Right lobe of liver (tissue), 6 donors: ENCODE data around the gene BEND6. TPM values are rescaled to one million over a fixed set of nuclear protein-coding genes. Genes with fewer than 3 reads are reported as not detected.

Experiments used
- ATAC-seq, 4 donors: fragments of 200-7000 bp; cut with Tn5 transposase; one replicate each; pipeline ENCODE4 v1.9.1; 2020; ENCODE audit warnings: mild to moderate bottlenecking in 4 of 4, moderate library complexity in 4 of 4
- DNase-seq, 3 donors: peaks; one replicate each; pipeline ENCODE4 v3.0.0-alpha.2; 2020
- H3K27ac ChIP-seq, 3 donors: fragments of 200-600 bp; one replicate each; pipeline ENCODE4 v1.8.0; 2022
- H3K27me3 ChIP-seq, 2 donors: fragments of 200-600 bp; one replicate each; pipeline ENCODE4 v1.8.0; 2022
- H3K36me3 ChIP-seq, 4 donors: fragments of 200-600 bp; sonication (generic) in 1 of 4; one replicate each; pipeline versions ENCODE4 v1.5.1 to v1.8.0; 2017 to 2022; ENCODE audit warnings: control low read depth in 1 of 4
- H3K4me1 ChIP-seq, 4 donors: fragments of 200-600 bp; sonication (generic) in 1 of 4; one replicate each; pipeline versions ENCODE4 v1.5.1 to v1.8.0; 2017 to 2022; ENCODE audit warnings: control low read depth in 1 of 4
- H3K4me3 ChIP-seq, 3 donors: fragments of 200-600 bp; one replicate each; pipeline ENCODE4 v1.8.0; 2022
- H3K9me3 ChIP-seq, 4 donors: fragments of 200-600 bp; sonication (generic) in 1 of 4; one replicate each; pipeline versions ENCODE4 v1.5.1 to v1.8.0; 2017 to 2022; ENCODE audit warnings: control low read depth in 1 of 4
- CTCF ChIP-seq, 4 donors: fragments of 200-600 bp in 3 of 4; fragments of 450-650 bp in 1 of 4; IDR thresholded peaks; one replicate each; pipeline versions ENCODE4 v1.5.1 to v1.8.0; 2016 to 2022; ENCODE audit warnings: antibody characterized with exemption in 4 of 4, mild to moderate bottlenecking in 2 of 4
- POLR2A ChIP-seq: fragments of 450-650 bp; IDR thresholded peaks from one replicate; pipeline ENCODE4 v1.6.1; 2017; ENCODE audit warnings: antibody characterized with exemption, mild to moderate bottlenecking
- WGBS: methylation state at CpG from one replicate; pipeline ENCODE4 v1.1.6; 2018; ENCODE audit warnings: low coverage, low lambda C conversion rate; ENCODE audit not compliant: insufficient coverage; ENCODE audit errors: missing lambda C conversion rate; 5-methylcytosine and 5-hydroxymethylcytosine counted together
- intact Hi-C, 2 donors: fragments of 100-400 bp; cut with DNase I; formaldehyde crosslinking; loops; one replicate each; pipeline versions ENCODE4 v1.11.2 to v1.14.1; 2022
- total RNA-seq, 6 experiments: library from RNA; depleted of rRNA in 2 of 6; stranded (reverse); fragments of >200 nt in 2 of 6; fragmentation: NEBNext Ultra II Directional in 3 of 6; extraction: Animal tissue kit (Norgen Biotek cat#: 25700) in 3 of 6; gene quantifications; one replicate each; pipeline versions ENCODE4 v1.1.0 to v1.2.4, GENCODE V29; 2016 to 2023
- donor health status: DM: no; HTN: yes; CAD: no.
- donor health status: DM: no; HTN: no; CAD: no.
- donor health status: DM: no; HTN: no; CAD: no.
- donor health status: DM: no; HTN: yes; CAD: no.
- donor health status: DM: no; HTN: yes; CAD: no.

Gene BEND6
- total RNA-seq, 6 experiments from 2014 or later: not detected

GRCh38 chr6:57026001-57026400, 71.1 kb downstream of the BEND6 start:
- H3K9me3 ChIP-seq: peaks cover 0 to 4% (median 0%) of the 10 kb centered on the region in 4 donors
- intact Hi-C loops: no loop called here

GRCh38 chr6:57027301-57027700, 72.4 kb downstream of the BEND6 start:
- H3K27ac ChIP-seq: no peak overlapping the region
- intact Hi-C loops: no loop called here
- ATAC-seq (no peak), DNase-seq (no peak)
- H3K4me3 ChIP-seq: no peak overlapping the region
- WGBS: 54% methylated on average over 3 of the region's 3 CpGs
- H3K36me3 ChIP-seq: no peaks in the 10 kb centered on the region
- H3K27me3 ChIP-seq: no peaks in the 10 kb centered on the region
- TF ChIP-seq CTCF (IDR thresholded peaks at IDR 0.05): no peak
- TF ChIP-seq POLR2A: no peak
- H3K9me3 ChIP-seq: peaks cover 0 to 4% (median 0%) of the 10 kb centered on the region in 4 donors
- H3K4me1 ChIP-seq: no peaks in the 10 kb centered on the region

More at GRCh38 chr6:57026001-57026400, 71.1 kb downstream of the BEND6 start:
- Histone ChIP-seq H3K4me1 (no peaks in the 10 kb centered on the region), H3K36me3 (no peaks in the 10 kb centered on the region), H3K27me3 (no peaks in the 10 kb centered on the region), H3K4me3 (no peak overlapping the region), H3K27ac (no peak overlapping the region)
- TF ChIP-seq CTCF (IDR thresholded peaks at IDR 0.05): no peak
- TF ChIP-seq POLR2A: no peak
- ATAC-seq: no peak
- no peak for DNase-seq
- WGBS: 45% methylated on average over 1 of the region's 1 CpG

- DNase-seq (no peak), ATAC-seq (no peak)
- H3K4me1 ChIP-seq: no peaks in the 10 kb centered on the region
- H3K9me3 ChIP-seq: peaks cover 0 to 4% (median 0%) of the 10 kb centered on the region in 4 donors
- no peak overlapping the region for H3K4me3 ChIP-seq
- no peaks in the 10 kb centered on the region for H3K27me3 ChIP-seq
- intact Hi-C loops: no loop called here
- WGBS: 78% methylated on average over 9 of the region's 9 CpGs
- TF ChIP-seq POLR2A (no peak), CTCF (IDR thresholded peaks at IDR 0.05) (no peak)
- no peaks in the 10 kb centered on the region for H3K36me3 ChIP-seq
- no peak overlapping the region for H3K27ac ChIP-seq
These were observed 74.3 kb downstream of the BEND6 start for GRCh38 chr6:57029213-57029612.

GRCh38 chr6:57033228-57033627, 78.3 kb downstream of the BEND6 start:
- intact Hi-C loops: no loop called here
- ATAC-seq (no peak), DNase-seq (no peak)
- Histone ChIP-seq H3K9me3 (no peaks in the 10 kb centered on the region), H3K27me3 (no peaks in the 10 kb centered on the region), H3K4me1 (no peaks in the 10 kb centered on the region), H3K36me3 (no peaks in the 10 kb centered on the region), H3K27ac (no peak overlapping the region), H3K4me3 (no peak overlapping the region)
- WGBS: 79% methylated on average over 3 of the region's 3 CpGs
- TF ChIP-seq POLR2A (no peak), CTCF (IDR thresholded peaks at IDR 0.05) (no peak)

- WGBS: 0% methylated on average over 2 of the region's 3 CpGs
- no peaks in the 10 kb centered on the region for H3K27me3 ChIP-seq
- TF ChIP-seq CTCF (IDR thresholded peaks at IDR 0.05): no peak
- TF ChIP-seq POLR2A: no peak
- H3K36me3 ChIP-seq: no peaks in the 10 kb centered on the region
- ATAC-seq: no peak
- H3K27ac ChIP-seq: no peak overlapping the region
- H3K4me1 ChIP-seq: no peaks in the 10 kb centered on the region
- H3K9me3 ChIP-seq: no peaks in the 10 kb centered on the region
- intact Hi-C loops: no loop called here
- no peak for DNase-seq
- no peak overlapping the region for H3K4me3 ChIP-seq
These were observed 80.6 kb downstream of the BEND6 start for GRCh38 chr6:57035549-57035948.
